Measurements from ENCODE around the gene PLA2G4B.

PLA2G4B gene

DNA sequence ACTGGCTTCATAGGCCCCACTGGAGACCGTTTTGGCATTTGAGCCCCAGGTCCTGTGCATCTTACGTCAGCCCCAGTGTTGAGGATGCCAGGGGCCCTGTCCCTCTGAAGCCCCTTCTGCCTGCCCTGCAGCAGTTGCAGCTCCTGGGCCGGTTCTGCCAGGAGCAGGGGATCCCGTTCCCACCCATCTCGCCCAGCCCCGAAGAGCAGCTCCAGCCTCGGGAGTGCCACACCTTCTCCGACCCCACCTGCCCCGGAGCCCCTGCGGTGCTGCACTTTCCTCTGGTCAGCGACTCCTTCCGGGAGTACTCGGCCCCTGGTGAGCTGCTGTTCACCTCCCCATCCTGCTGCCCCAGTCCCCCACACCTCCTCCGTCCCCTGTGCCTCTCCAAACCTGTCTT is 8.6 kb downstream of the PLA2G4B start:
- H3K4me3 ChIP-seq (ENCODE audit: low read length), result no peak overlapping the region
- H3K4me1 ChIP-seq (ENCODE audit: control insufficient read depth, insufficient read depth, low read length), result no peaks in the 10 kb centered on the region
- peaks cover 17% of the 10 kb centered on the region for H3K27me3 ChIP-seq (ENCODE audit: control insufficient read depth, insufficient read depth, low read length)
- no peak overlapping the region for H3K4me2 ChIP-seq (ENCODE audit: low read length)
- no peaks in the 10 kb centered on the region for H3K36me3 ChIP-seq (ENCODE audit: insufficient read depth, low read length)
- no peaks in the 10 kb centered on the region for H3K9me3 ChIP-seq (replicated peaks; ENCODE audit: low read length)
- H3K9ac ChIP-seq (ENCODE audit: low read depth, low read length), result no peak overlapping the region

DNA sequence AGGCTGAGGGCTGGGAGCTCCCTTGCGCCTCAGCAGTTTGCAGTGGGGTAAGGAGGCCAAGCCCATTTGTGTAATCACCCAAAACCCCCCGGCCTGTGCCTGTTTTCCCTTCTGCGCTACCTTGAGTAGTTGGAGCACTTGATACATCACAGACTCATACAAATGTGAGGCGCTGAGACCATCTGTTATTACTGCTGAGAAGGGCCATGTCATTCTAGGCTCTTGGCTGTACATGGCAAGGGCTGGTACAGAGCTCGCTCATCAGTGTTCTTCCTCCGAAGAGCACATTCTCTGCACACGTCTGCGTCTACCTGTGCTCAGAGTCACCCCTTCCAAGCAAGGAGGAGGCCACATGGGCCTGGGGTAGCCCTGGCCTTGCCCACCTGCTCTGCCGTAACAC is 9.3 kb downstream of the PLA2G4B start:
- Histone ChIP-seq H3K27me3 (ENCODE audit: control insufficient read depth, insufficient read depth, low read length) (peaks cover 19% of the 10 kb centered on the region), H3K36me3 (ENCODE audit: insufficient read depth, low read length) (no peaks in the 10 kb centered on the region), H3K4me2 (ENCODE audit: low read length) (no peak overlapping the region), H3K4me1 (ENCODE audit: control insufficient read depth, insufficient read depth, low read length) (no peaks in the 10 kb centered on the region), H3K9ac (ENCODE audit: low read depth, low read length) (no peak overlapping the region), H3K4me3 (ENCODE audit: low read length) (no peak overlapping the region), H3K9me3 (replicated peaks; ENCODE audit: low read length) (no peaks in the 10 kb centered on the region)

DNA sequence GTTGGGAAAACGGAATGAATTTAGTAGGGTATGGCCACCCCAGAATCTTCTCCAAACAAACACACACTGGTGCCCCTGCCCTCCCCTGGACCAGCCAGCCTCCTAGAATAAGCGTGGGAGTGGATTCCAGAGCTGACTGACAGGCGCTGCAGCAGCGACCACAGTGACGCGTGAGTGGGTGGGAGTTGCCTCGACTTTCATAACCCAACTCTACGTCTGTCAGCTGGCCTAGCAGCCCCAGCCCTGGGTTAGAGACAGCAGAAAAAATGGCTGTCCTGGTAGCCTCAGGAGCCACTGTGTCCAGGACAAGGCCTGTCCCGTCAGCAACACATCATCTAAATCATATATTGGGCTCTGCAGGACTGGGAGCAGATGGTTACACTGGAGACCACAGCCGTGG is 10.0 kb downstream of the PLA2G4B start:
- no peaks in the 10 kb centered on the region for H3K36me3 ChIP-seq (ENCODE audit: insufficient read depth, low read length)
- H3K27me3 ChIP-seq (ENCODE audit: control insufficient read depth, insufficient read depth, low read length), result peaks cover 23% of the 10 kb centered on the region
- H3K4me3 ChIP-seq (ENCODE audit: low read length), result no peak overlapping the region
- H3K9ac ChIP-seq (ENCODE audit: low read depth, low read length), result no peak overlapping the region
- no peaks in the 10 kb centered on the region for H3K4me1 ChIP-seq (ENCODE audit: control insufficient read depth, insufficient read depth, low read length)
- H3K4me2 ChIP-seq (ENCODE audit: low read length), result no peak overlapping the region
- no peaks in the 10 kb centered on the region for H3K9me3 ChIP-seq (replicated peaks; ENCODE audit: low read length)

DNA sequence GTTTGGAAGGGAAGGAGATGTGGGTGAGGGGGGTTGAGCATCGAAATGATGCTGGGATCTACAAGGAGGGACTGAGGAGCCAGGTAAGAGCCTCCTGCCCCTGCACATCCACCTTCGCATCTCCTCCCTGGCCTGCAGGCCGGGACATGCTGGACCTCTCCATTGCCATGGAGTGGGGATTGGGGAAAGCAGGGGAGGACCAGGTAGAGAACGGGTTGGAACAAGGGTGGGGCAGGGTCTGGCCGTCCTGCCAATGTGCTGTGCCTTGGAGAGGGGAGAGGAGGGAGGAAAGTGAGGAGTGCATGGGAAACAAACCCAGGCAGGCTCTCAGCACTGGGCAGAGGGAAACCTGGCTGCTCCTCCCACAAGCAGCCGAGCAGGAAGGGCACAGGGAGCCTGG is 10.6 kb downstream of the PLA2G4B start:
- no peak overlapping the region for H3K4me2 ChIP-seq (ENCODE audit: low read length)
- H3K27me3 ChIP-seq (ENCODE audit: control insufficient read depth, insufficient read depth, low read length), result peaks cover 23% of the 10 kb centered on the region
- no peak overlapping the region for H3K4me3 ChIP-seq (ENCODE audit: low read length)
- H3K9ac ChIP-seq (ENCODE audit: low read depth, low read length), result no peak overlapping the region
- H3K4me1 ChIP-seq (ENCODE audit: control insufficient read depth, insufficient read depth, low read length), result no peaks in the 10 kb centered on the region
- H3K36me3 ChIP-seq (ENCODE audit: insufficient read depth, low read length), result no peaks in the 10 kb centered on the region
- H3K9me3 ChIP-seq (replicated peaks; ENCODE audit: low read length), result no peaks in the 10 kb centered on the region

DNA sequence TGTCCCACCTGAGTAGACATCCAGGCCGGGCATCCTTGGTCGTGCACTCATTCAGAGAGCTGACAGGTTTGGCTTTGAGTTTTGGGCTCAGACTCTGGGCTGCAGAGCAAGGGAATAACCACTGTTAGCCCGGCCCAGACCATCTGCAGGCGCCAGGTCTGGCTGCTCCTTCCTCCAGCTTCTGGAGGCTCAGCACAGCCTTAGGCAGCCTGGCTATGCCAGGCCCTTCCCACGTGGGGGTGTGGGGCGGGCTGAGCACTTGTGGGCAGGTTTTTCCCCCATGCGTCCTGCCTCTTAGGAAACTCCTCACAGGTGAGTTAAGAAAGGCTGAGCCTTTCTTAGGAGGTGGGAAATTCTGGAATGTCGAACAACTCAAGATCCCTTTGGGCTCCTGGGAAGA is 11.2 kb downstream of the PLA2G4B start:
- H3K4me3 ChIP-seq (ENCODE audit: low read length), result no peak overlapping the region
- no peaks in the 10 kb centered on the region for H3K36me3 ChIP-seq (ENCODE audit: insufficient read depth, low read length)
- H3K4me1 ChIP-seq (ENCODE audit: control insufficient read depth, insufficient read depth, low read length), result no peaks in the 10 kb centered on the region
- no peaks in the 10 kb centered on the region for H3K9me3 ChIP-seq (replicated peaks; ENCODE audit: low read length)
- H3K9ac ChIP-seq (ENCODE audit: low read depth, low read length), result no peak overlapping the region
- peaks cover 29% of the 10 kb centered on the region for H3K27me3 ChIP-seq (ENCODE audit: control insufficient read depth, insufficient read depth, low read length)
- no peak overlapping the region for H3K4me2 ChIP-seq (ENCODE audit: low read length)

DNA sequence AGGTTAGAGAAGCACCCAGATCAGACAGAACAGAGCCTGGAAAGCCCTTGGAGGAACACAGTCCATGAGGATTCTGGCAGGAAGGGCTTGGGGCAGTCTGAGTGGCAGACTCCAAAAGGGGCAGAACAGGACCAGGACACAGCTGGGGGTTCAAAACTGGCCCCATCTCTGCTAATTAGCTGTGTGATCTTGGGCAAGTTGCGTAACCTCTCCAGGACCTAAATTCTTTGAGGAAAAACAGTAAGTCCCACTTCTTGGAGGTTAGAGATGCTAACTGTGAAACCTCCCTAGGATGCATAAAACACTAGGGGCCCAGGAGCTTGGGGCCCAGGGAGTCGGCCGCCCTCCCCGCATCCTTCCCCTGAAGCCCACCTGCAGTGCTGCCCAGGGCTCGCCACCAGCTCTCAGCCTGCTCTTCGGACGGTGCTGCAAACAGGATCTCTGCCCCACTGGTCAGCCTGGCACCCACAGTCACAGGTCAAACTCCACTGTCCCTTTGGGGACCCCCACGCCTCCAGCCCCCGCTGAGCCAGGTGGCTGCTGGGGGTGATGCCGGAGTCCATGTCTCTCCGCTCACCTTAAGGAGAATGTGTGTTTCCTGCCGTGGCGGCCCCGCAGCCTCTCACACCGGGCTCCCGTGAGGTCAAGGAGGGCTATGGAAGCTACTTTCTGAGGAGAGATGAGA is 12.0 kb downstream of the PLA2G4B start:
- Histone ChIP-seq H3K36me3 (ENCODE audit: insufficient read depth, low read length) (no peaks in the 10 kb centered on the region), H3K4me3 (ENCODE audit: low read length) (no peak overlapping the region), H3K9me3 (replicated peaks; ENCODE audit: low read length) (no peaks in the 10 kb centered on the region), H3K9ac (ENCODE audit: low read depth, low read length) (no peak overlapping the region), H3K27me3 (ENCODE audit: control insufficient read depth, insufficient read depth, low read length) (peaks cover 34% of the 10 kb centered on the region), H3K4me2 (ENCODE audit: low read length) (no peak overlapping the region), H3K4me1 (ENCODE audit: control insufficient read depth, insufficient read depth, low read length) (no peaks in the 10 kb centered on the region)

DNA sequence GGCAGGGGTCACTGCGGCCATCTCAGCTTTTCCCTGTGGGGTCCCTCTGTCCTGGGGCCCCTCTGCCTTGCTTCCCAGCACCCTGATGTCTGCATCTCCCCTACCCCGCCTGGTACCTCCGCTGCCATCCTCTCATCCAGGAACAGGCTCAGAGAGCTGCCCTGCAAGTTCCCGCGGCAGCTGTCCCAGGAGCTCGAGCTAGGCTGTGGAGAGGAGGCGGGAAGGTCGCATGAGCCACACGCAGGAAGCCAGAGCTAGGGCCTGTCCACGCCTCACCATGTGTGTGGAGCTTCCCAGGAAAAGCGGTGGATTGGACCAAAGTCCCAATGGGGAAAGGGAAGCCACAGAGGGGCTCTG is 12.5 kb downstream of the PLA2G4B start:
- Histone ChIP-seq H3K36me3 (ENCODE audit: insufficient read depth, low read length) (no peaks in the 10 kb centered on the region), H3K9ac (ENCODE audit: low read depth, low read length) (no peak overlapping the region), H3K4me1 (ENCODE audit: control insufficient read depth, insufficient read depth, low read length) (no peaks in the 10 kb centered on the region), H3K27me3 (ENCODE audit: control insufficient read depth, insufficient read depth, low read length) (peaks cover 37% of the 10 kb centered on the region), H3K4me3 (ENCODE audit: low read length) (no peak overlapping the region), H3K4me2 (ENCODE audit: low read length) (no peak overlapping the region), H3K9me3 (replicated peaks; ENCODE audit: low read length) (no peaks in the 10 kb centered on the region)

DNA sequence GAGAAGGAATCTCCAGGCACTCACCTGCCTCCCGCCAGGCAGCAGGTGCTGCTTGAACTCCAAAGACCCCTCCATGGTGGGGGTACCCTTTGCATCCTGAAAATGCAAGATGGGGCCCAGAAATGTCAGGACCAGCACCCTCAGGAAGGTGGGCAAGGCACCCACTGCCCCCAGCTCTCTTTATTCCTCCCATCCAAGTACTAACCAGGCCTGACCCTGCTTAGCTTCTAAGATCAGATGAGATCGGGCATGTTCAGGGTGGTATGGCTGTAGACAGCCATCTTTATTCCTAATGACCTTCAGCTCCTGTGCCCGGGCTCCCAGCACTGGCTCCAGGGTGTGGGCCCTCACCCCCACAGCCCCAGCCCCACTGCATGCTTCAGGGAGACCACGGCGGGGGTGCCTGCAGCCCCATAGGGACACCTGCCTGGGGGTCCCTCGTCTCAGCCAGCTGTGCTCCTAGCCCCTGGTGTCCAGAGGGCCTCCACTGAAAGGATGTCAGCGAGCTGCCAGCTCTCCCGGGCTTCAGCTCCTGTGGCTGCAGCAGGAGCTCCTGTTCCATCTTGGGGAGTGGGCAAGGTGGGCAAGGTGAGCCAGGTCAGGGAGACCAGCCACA is 13.2 kb downstream of the PLA2G4B start:
- Histone ChIP-seq H3K4me3 (ENCODE audit: low read length) (no peak overlapping the region), H3K4me1 (ENCODE audit: control insufficient read depth, insufficient read depth, low read length) (no peaks in the 10 kb centered on the region), H3K9ac (ENCODE audit: low read depth, low read length) (no peak overlapping the region), H3K27me3 (ENCODE audit: control insufficient read depth, insufficient read depth, low read length) (peaks cover 37% of the 10 kb centered on the region), H3K4me2 (ENCODE audit: low read length) (no peak overlapping the region), H3K36me3 (ENCODE audit: insufficient read depth, low read length) (no peaks in the 10 kb centered on the region), H3K9me3 (replicated peaks; ENCODE audit: low read length) (no peaks in the 10 kb centered on the region)

DNA sequence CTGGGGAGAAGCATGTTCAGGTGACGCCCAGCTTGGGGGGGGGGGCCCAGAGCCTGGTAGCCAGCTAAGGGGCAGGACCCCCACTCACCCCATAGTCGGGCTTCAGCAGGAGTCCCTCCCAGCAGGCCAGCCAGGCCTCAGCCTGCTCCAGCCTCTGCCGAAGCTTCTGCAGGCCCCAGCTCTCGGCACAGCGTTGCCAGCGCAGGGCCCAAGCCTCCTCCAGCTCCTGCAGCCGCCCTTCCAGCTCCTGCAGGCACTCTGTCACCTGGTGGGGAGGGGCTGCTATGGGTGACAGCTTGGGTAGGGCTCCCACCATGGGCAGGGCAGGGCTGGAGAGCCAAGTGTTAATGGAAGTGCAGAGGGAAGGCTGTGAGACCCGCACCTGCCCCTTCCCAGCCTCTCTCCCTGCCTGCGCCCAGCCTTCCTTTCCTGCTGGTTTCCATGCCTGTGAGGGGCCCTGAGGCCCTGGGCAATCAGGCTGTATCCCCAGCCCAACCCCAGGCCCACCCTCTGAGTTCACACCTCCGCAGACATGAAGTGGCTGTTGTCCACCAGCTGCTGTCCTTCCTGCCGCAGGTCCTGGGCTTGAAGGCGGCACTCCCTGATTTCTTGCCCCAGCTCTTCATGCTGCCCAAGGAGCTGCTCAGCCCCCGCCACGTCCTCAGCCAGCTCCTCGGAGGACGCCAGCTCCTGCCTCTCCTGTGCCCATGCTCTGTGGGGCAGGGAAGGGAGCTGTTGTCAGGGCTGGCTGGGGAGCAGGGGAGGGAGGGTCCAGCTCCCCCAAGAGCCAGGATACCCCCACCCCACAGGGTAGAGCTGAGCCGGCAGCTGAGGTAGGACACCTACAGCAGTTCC is 14.3 kb downstream of the PLA2G4B start:
- Histone ChIP-seq H3K36me3 (ENCODE audit: insufficient read depth, low read length) (no peaks in the 10 kb centered on the region), H3K4me3 (ENCODE audit: low read length) (no peak overlapping the region), H3K9ac (ENCODE audit: low read depth, low read length) (no peak overlapping the region), H3K4me1 (ENCODE audit: control insufficient read depth, insufficient read depth, low read length) (no peaks in the 10 kb centered on the region), H3K9me3 (replicated peaks; ENCODE audit: low read length) (no peaks in the 10 kb centered on the region), H3K27me3 (ENCODE audit: control insufficient read depth, insufficient read depth, low read length) (peaks cover 37% of the 10 kb centered on the region), H3K4me2 (ENCODE audit: low read length) (no peak overlapping the region)

DNA sequence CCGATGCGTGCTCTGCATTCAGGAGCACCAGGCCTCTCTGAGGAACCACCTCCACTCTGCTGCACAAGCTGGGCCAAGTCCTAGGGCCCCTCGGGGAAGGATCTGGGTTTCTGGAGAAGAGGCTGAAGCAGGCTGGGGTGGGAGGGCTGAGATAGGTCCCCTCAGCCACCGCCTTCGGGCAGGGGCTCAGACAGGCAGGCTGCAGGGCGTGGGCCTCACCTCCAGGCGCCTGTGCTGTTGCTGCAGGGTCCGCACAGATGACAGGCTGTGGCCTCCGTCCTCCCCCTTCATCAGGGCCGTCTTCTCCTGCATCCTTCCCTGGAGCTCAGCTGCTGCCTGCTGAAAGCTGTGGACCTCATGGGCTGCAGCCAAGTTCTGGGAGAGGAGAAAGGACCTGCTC is 15.2 kb downstream of the PLA2G4B start:
- no peaks in the 10 kb centered on the region for H3K36me3 ChIP-seq (ENCODE audit: insufficient read depth, low read length)
- no peak overlapping the region for H3K9ac ChIP-seq (ENCODE audit: low read depth, low read length)
- no peaks in the 10 kb centered on the region for H3K9me3 ChIP-seq (replicated peaks; ENCODE audit: low read length)
- no peak overlapping the region for H3K4me3 ChIP-seq (ENCODE audit: low read length)
- H3K27me3 ChIP-seq (ENCODE audit: control insufficient read depth, insufficient read depth, low read length), result peaks cover 40% of the 10 kb centered on the region
- H3K4me1 ChIP-seq (ENCODE audit: control insufficient read depth, insufficient read depth, low read length), result no peaks in the 10 kb centered on the region
- no peak overlapping the region for H3K4me2 ChIP-seq (ENCODE audit: low read length)

DNA sequence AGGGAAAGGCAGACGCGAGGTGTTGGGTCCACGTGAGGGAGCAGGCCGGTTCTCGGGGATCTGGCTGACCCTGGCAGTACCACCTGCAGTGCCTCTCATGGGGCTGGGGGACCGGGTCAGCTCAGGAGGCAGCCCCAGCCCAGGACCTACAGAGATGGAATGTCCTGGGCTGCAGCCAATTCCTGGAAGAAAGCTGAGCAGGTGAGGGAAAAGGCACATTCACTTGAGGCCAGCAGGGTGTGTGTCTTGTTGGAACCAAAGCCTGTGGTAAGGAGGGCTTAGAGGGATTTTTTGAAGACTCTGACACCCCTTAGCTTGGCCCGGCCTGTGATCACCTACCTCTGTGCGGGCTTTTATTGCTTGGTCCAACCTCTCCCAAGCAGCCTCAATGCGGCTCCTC is 15.8 kb downstream of the PLA2G4B start:
- Histone ChIP-seq H3K4me1 (ENCODE audit: control insufficient read depth, insufficient read depth, low read length) (no peaks in the 10 kb centered on the region), H3K4me3 (ENCODE audit: low read length) (no peak overlapping the region), H3K27me3 (ENCODE audit: control insufficient read depth, insufficient read depth, low read length) (peaks cover 40% of the 10 kb centered on the region), H3K9ac (ENCODE audit: low read depth, low read length) (no peak overlapping the region), H3K9me3 (replicated peaks; ENCODE audit: low read length) (no peaks in the 10 kb centered on the region), H3K4me2 (ENCODE audit: low read length) (no peak overlapping the region), H3K36me3 (ENCODE audit: insufficient read depth, low read length) (no peaks in the 10 kb centered on the region)
